NCI-H748 (cell line): Measurements from ENCODE around the gene OR14I1.

Experiments used
- DNase-seq: peaks from one replicate; lab custom pipeline; 2025; ENCODE audit not compliant: unreplicated experiment; lab: John Stamatoyannopoulos, UW

Gene OR14I1

GRCh38 chr1:248702714-248703113 is at the start of gene OR14I1:
OR14I1 (minus strand) TSS chr1:248702766.
- no peak for DNase-seq

- no peak for DNase-seq
These were observed 49.1 kb upstream of the OR14I1 start for GRCh38 chr1:248751635-248752034.

GRCh38 chr1:248751142-248751541 is 48.6 kb upstream of the OR14I1 start:
- no peak for DNase-seq

GRCh38 chr1:248750496-248750895 is 47.9 kb upstream of the OR14I1 start:
- DNase-seq = no peak

GRCh38 chr1:248748211-248748610 is 45.6 kb upstream of the OR14I1 start:
- no peak for DNase-seq

- no peak for DNase-seq
These were observed 38.3 kb upstream of the OR14I1 start for GRCh38 chr1:248740876-248741275.

GRCh38 chr1:248739572-248740205 is 37.1 kb upstream of the OR14I1 start:
- no peak for DNase-seq

GRCh38 chr1:248737457-248737856 is 34.9 kb upstream of the OR14I1 start:
- no peak for DNase-seq

GRCh38 chr1:248736977-248737376 is 34.4 kb upstream of the OR14I1 start:
- no peak for DNase-seq

- no peak for DNase-seq
These were observed 31.0 kb upstream of the OR14I1 start for GRCh38 chr1:248733566-248733965.

GRCh38 chr1:248730507-248731335 is 28.2 kb upstream of the OR14I1 start:
- DNase-seq = no peak

GRCh38 chr1:248714248-248714647 is 11.7 kb upstream of the OR14I1 start:
- no peak for DNase-seq

GRCh38 chr1:248710305-248710900 is 7.8 kb upstream of the OR14I1 start:
- no peak for DNase-seq

- DNase-seq = no peak
These were observed 2.0 kb upstream of the OR14I1 start for GRCh38 chr1:248704606-248705005.

- no peak for DNase-seq
These were observed 1.1 kb upstream of the OR14I1 start for GRCh38 chr1:248703674-248704073.

GRCh38 chr1:248699099-248699498 is 3.5 kb downstream of the OR14I1 start:
- DNase-seq = no peak

- DNase-seq = no peak
These were observed 4.7 kb downstream of the OR14I1 start for GRCh38 chr1:248697907-248698306.

- DNase-seq = no peak
These were observed 5.8 kb downstream of the OR14I1 start for GRCh38 chr1:248696774-248697173.

- no peak for DNase-seq
These were observed 6.3 kb downstream of the OR14I1 start for GRCh38 chr1:248696261-248696660.

GRCh38 chr1:248695451-248696132 is 7.0 kb downstream of the OR14I1 start:
- no peak for DNase-seq

- DNase-seq = no peak
These were observed 10.9 kb downstream of the OR14I1 start for GRCh38 chr1:248691567-248692155.
